Measurements from ENCODE around the gene BRIP1.

BRIP1 gene

GRCh38 chr17:61755078-61755477 lies 108.2 kb downstream of the BRIP1 start:
- DNase-seq (ENCODE audit: low read depth), result no peak
- no peak for TF ChIP-seq CTCF (conservative IDR thresholded peaks at IDR 0.05; ENCODE audit: low read depth, low read length)
- H3K4me3 ChIP-seq (ENCODE audit: low read depth, low read length), result no peak overlapping the region

- TF ChIP-seq CTCF (conservative IDR thresholded peaks at IDR 0.05; ENCODE audit: low read depth, low read length), result no peak
- DNase-seq (ENCODE audit: low read depth), result no peak
- H3K4me3 ChIP-seq (ENCODE audit: low read depth, low read length), result no peak overlapping the region
Measured at GRCh38 chr17:61754124-61754523, 109.2 kb downstream of the BRIP1 start.

DNA sequence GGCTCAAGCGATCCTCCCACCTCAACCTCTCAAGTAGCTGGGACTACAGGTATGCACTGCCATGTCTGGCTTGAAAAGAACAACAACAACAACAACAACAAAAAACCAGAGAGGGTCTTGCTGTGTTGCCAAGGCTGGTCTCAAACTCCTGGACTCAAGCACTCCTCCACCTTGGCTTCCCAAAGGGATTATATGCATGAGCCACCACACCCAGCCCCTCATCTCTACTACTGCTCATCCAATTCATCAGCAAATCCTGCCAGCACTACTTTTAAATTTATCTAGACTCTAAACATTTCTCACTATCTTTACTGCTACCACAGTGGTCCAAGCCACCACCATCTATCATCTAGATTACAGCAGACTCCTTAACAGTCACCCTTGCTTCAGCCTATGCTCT lies 109.6 kb downstream of the BRIP1 start:
- no peak overlapping the region for H3K4me3 ChIP-seq (ENCODE audit: low read depth, low read length)
- TF ChIP-seq CTCF (conservative IDR thresholded peaks at IDR 0.05; ENCODE audit: low read depth, low read length), result no peak
- DNase-seq (ENCODE audit: low read depth), result no peak

DNA sequence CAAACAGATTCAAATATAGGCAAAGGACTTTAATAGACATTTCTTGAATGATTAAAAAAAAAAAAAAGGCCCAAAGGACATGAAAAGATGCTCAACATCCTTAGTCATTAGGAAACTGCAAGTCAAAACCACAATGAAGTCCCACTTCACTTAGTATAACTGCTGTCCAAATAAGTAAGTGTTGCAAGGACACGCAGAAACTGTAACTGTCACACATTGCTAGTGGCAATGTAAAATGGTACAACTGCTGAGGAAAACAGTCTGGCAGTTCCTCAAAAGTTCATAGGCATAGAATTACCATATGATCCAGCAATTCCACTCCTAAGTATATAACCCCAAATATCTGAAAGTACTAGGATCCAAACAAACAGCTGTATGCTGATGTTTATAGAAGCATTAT lies 112.7 kb downstream of the BRIP1 start:
- DNase-seq (ENCODE audit: low read depth), result no peak
- no peak overlapping the region for H3K4me3 ChIP-seq (ENCODE audit: low read depth, low read length)
- TF ChIP-seq CTCF (conservative IDR thresholded peaks at IDR 0.05; ENCODE audit: low read depth, low read length), result no peak

DNA sequence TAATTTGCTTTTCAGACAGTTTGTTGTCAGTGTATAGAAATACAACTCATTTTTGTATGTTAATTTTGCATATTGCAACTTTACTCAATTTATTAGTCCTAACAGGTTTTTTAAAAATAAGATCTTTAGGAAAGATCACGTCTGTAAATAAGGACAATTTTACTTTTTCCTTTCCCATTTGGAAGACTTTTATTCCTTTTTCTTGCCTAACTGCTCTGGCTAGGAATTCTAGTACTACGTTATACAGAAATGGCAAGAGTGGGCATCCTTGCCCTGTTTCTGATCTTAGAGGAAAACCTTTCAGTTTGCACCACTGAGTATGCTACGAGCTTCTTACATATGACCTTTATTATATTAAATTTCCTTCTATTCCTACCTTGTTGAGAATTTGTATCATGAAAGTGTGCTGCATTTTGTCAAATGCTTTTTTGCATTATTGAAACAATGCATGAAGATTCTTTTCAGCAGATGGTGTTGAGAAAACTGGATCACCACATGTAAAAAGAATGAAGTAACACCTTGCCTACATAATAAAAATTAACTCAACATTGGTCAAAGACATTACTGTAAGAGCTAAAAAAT lies 113.4 kb downstream of the BRIP1 start:
- no peak for TF ChIP-seq CTCF (conservative IDR thresholded peaks at IDR 0.05; ENCODE audit: low read depth, low read length)
- H3K4me3 ChIP-seq (ENCODE audit: low read depth, low read length), result no peak overlapping the region
- DNase-seq (ENCODE audit: low read depth), result no peak

DNA sequence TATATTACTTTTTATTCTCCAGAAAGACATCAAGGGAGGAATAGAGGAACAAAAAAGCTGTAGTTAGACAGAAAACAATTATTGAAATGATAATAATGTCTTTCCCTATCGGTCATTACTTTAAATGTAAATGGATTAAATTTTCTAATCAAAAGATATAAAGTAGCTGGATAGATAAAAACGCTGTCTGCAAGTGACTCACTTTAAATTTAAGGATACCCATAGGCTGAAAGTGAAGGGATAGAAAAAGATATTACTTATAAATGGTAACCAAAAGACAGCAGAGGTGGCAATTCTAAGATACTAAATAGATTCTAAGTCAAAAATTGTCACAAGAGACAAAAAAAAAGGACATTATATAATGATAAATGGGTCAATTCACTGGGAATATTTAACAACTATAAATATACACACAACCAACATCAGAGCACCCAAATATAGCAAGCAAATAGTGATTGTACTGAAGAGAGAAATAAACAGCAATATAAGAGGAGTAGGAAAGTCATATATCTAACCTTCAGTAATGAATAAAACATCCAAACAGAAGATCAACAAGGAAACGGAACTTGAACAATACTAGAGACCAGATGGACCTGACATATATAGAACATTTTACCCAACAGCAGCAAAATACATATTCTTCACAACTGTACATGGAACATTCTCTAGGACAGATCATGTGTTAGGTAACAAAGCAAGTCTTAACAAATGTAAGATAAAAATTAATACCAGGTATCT lies 116.9 kb downstream of the BRIP1 start:
- H3K4me3 ChIP-seq (ENCODE audit: low read depth, low read length), result no peak overlapping the region
- no peak for TF ChIP-seq CTCF (conservative IDR thresholded peaks at IDR 0.05; ENCODE audit: low read depth, low read length)
- DNase-seq (ENCODE audit: low read depth), result no peak

DNA sequence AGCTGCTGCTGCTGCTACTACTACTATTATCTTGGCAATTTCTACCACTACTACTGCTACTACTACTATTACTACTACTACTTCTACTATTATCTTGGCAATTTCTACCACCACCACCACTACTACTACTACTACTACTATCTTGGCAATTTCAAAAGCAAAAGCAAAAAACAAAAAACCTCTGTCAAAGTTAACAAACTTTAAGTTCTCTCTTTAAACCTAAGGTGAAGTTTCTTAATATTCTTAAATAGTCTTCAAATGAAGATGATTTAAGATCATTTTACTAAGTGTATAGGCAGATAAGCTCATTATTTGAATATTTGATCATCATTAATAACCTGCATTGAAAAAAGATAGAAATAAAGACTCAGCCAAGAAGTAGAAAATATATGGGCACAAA lies 118.5 kb downstream of the BRIP1 start:
- no peak for TF ChIP-seq CTCF (conservative IDR thresholded peaks at IDR 0.05; ENCODE audit: low read depth, low read length)
- no peak for DNase-seq (ENCODE audit: low read depth)
- no peak overlapping the region for H3K4me3 ChIP-seq (ENCODE audit: low read depth, low read length)

Measured in choroid plexus epithelial cell (primary cell).